Neutrophil (primary cell): Measurements from ENCODE around the gene SEC22B.
"Not testable (repeated sequence)": the region's sequence is repeated elsewhere in the genome, so short reads cannot be mapped to it uniquely, and the experiment has no call there.

Experiments used
- H3K27ac ChIP-seq: fragments of 200-600 bp; sonication (generic); 2 replicates; pipeline ENCODE4 v1.5.1; 2016; ENCODE audit warnings: mild to moderate bottlenecking, moderate library complexity
- H3K27me3 ChIP-seq: fragments of 200-600 bp; sonication (generic); 2 replicates; pipeline ENCODE4 v1.6.0; 2016; ENCODE audit warnings: mild to moderate bottlenecking
- H3K36me3 ChIP-seq: fragments of 200-600 bp; sonication (generic); 2 replicates; pipeline ENCODE4 v1.5.1; 2017
- H3K4me1 ChIP-seq, 2 experiments: fragments of 200-600 bp in 1 of 2; sonication (generic) in 1 of 2; 1 replicate in 1 of 2; 2 replicates in 1 of 2; pipeline versions ENCODE4 v1.5.1 to v1.6.1; 2013 to 2016; ENCODE audit warnings: low read depth in 1 of 2, low read length in 1 of 2, mild to moderate bottlenecking in 1 of 2, moderate library complexity in 1 of 2; ENCODE audit not compliant: control insufficient read depth in 1 of 2, insufficient read depth in 1 of 2
- H3K4me3 ChIP-seq, 2 experiments: fragments of 200-600 bp in 1 of 2; sonication (generic) in 1 of 2; 1 replicate in 1 of 2; 2 replicates in 1 of 2; pipeline ENCODE4 v1.5.1; 2013 to 2016; ENCODE audit warnings: low read depth in 1 of 2, low read length in 1 of 2, mild to moderate bottlenecking in 1 of 2, moderate library complexity in 1 of 2
- H3K9me3 ChIP-seq: fragments of 200-600 bp; sonication (generic); 2 replicates; pipeline ENCODE4 v1.5.1; 2016
- TF ChIP-seq, protein P1 (sequence below): fragments of 200-600 bp; sonication (generic); IDR thresholded peaks from 2 replicates; pipeline ENCODE4 v1.5.1; 2016; ENCODE audit warnings: antibody characterized with exemption

Gene SEC22B

DNA sequence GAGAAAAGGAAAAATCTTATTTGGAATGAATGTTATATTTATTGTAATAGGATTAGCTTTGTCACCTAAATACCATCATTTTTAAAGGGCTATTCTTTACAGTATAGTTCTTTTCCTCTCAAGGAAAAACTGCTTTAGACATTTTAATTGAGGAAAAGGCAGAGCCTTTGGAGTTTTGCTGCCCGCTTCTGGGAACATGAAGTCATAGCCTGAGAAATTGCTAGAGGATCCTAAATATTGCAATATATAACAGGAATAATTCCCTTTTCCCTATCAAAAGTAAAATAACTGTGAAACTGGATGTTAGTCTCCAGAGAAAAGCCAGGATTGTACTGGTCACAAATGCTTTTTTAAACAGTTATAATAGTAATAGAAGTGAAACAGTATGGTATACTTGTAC, 30.5 kb downstream of the SEC22B start:
- H3K27ac ChIP-seq, H3K9me3 ChIP-seq, H3K27me3 ChIP-seq, H3K36me3 ChIP-seq, H3K4me1 ChIP-seq, H3K4me3 ChIP-seq: not testable (repeated sequence)
- TF ChIP-seq, protein P1, sequence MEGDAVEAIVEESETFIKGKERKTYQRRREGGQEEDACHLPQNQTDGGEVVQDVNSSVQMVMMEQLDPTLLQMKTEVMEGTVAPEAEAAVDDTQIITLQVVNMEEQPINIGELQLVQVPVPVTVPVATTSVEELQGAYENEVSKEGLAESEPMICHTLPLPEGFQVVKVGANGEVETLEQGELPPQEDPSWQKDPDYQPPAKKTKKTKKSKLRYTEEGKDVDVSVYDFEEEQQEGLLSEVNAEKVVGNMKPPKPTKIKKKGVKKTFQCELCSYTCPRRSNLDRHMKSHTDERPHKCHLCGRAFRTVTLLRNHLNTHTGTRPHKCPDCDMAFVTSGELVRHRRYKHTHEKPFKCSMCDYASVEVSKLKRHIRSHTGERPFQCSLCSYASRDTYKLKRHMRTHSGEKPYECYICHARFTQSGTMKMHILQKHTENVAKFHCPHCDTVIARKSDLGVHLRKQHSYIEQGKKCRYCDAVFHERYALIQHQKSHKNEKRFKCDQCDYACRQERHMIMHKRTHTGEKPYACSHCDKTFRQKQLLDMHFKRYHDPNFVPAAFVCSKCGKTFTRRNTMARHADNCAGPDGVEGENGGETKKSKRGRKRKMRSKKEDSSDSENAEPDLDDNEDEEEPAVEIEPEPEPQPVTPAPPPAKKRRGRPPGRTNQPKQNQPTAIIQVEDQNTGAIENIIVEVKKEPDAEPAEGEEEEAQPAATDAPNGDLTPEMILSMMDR = peak; percentile 28

- H3K9me3 ChIP-seq, H3K4me3 ChIP-seq, H3K4me1 ChIP-seq, H3K27me3 ChIP-seq, H3K36me3 ChIP-seq, H3K27ac ChIP-seq: not testable (repeated sequence)
These were observed 31.7 kb downstream of the SEC22B start for GRCh38 chr1:120144626-120145025.

- not testable (repeated sequence) for H3K9me3 ChIP-seq, H3K4me3 ChIP-seq, H3K27ac ChIP-seq, H3K4me1 ChIP-seq, H3K36me3 ChIP-seq, H3K27me3 ChIP-seq
These were observed 32.2 kb downstream of the SEC22B start for GRCh38 chr1:120144169-120144568.

- not testable (repeated sequence) for H3K27ac ChIP-seq, H3K9me3 ChIP-seq, H3K27me3 ChIP-seq, H3K4me3 ChIP-seq, H3K36me3 ChIP-seq, H3K4me1 ChIP-seq
These were observed 33.0 kb downstream of the SEC22B start for GRCh38 chr1:120143334-120143733.

- H3K9me3 ChIP-seq, H3K4me1 ChIP-seq, H3K36me3 ChIP-seq, H3K27me3 ChIP-seq: not testable (repeated sequence)
- Histone ChIP-seq H3K27ac (peak overlapping the region; percentile 27), H3K4me3 (peak overlapping the region in 1 of 2 experiments; percentile 31)
These were observed 33.6 kb downstream of the SEC22B start for GRCh38 chr1:120142512-120143263.

DNA sequence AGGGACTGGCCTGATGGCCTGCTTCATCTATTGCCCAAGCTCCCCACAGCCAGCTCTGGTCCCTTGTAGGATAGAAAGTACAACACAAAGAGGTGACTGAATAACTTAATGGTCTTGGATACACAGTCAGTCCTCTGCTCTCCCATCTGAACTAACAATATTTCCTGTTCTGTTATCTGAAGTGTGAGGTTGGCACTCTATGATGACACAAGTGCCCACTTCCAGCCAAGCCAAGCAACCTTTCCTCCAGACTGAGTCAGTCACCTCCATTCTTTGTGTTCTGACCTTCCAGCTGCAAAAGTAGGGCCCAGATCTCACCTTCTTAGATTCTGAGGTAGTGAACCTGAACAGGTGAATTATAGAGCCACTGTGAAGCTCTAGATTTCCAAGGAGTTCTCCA, 34.5 kb downstream of the SEC22B start:
- H3K27me3 ChIP-seq, H3K9me3 ChIP-seq, H3K4me1 ChIP-seq, H3K4me3 ChIP-seq, H3K36me3 ChIP-seq, H3K27ac ChIP-seq: not testable (repeated sequence)

DNA sequence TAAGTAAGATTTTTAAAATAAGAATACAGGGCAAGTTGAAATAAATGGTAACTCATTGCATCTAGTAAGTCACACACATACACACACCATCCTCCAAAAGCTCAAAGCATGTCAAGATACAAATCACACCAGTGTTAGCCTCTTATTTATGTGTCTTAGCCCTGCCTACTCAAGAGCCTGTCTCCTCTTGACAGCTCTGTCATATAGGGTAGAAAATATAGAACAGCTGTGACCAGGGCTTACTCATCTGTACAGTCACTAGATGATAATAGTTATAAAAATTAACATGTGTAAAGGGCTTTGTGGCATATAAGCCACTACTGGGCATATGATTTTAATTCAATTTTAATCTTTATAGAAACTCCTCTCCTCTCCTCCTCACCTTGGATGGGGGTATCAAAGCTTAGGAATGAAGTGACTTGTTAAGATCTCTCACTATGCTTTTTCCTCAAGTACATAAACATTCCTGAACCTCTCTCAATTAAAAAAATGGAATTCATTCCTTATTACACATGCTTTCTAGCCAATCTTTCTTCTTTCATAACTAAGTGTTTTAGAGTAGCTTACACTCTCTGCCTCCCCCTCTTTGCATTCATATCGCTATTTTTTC, 35.6 kb downstream of the SEC22B start:
- H3K4me3 ChIP-seq, H3K4me1 ChIP-seq, H3K27ac ChIP-seq, H3K9me3 ChIP-seq, H3K36me3 ChIP-seq, H3K27me3 ChIP-seq: not testable (repeated sequence)

DNA sequence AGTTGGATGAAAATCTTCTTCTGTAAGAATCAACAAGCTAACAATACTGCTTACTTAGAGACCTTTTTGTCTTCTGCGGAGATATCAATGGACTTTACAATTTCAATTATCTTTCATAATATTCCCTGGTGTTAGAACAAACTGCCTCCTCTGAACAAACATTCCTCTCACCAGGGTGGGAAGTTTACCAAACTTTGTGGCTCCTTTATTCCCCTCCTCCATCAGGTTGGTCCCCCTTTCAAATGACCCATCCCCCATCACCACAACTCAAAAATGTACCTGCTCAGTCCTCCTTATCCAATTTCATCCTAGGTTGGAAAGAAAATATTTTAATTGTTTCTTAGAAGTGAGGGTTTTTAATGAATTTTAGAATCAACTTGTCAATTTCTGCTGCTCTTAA, 40.2 kb downstream of the SEC22B start:
- not testable (repeated sequence) for H3K36me3 ChIP-seq, H3K27ac ChIP-seq, H3K9me3 ChIP-seq, H3K4me3 ChIP-seq, H3K27me3 ChIP-seq
- H3K4me1 ChIP-seq = peaks cover 8 to 13% of the 10 kb centered on the region in 2 experiments

GRCh38 chr1:120133928-120134325, 42.4 kb downstream of the SEC22B start:
- not testable (repeated sequence) for H3K27ac ChIP-seq, H3K9me3 ChIP-seq, H3K36me3 ChIP-seq, H3K27me3 ChIP-seq, H3K4me3 ChIP-seq
- peaks cover 9 to 21% of the 10 kb centered on the region in 2 experiments for H3K4me1 ChIP-seq
